Fibroblast of skin of right quadriceps (primary cell): Measurements from ENCODE around the gene CDKN1A.
"Not testable (repeated sequence)": the region's sequence is repeated elsewhere in the genome, so short reads cannot be mapped to it uniquely, and the experiment has no call there.

Source experiments
- DNase-seq: peaks from one replicate; pipeline ENCODE4 v3.0.0-alpha.2; 2013

Gene CDKN1A

DNA sequence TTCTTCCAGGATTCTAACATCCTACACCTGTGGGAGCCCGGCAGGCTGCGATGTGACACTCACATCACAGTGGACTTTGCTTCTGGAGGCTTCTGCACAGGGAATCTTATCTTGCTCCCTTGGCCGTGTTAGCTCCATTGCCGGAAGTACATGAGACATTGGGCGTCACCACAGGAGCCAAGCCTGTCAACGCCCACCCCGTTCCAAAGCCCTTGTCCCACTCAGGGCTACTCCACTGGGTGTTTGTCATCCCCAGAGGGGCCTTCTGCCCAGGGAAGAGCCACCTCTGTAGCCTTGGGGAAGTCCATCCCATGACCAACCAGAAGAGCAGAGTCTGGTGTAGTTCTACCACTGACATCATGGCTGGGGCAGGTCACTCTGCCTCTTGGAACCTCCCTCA, 20.8 kb downstream of the CDKN1A start:
- DNase-seq: no peak

DNA sequence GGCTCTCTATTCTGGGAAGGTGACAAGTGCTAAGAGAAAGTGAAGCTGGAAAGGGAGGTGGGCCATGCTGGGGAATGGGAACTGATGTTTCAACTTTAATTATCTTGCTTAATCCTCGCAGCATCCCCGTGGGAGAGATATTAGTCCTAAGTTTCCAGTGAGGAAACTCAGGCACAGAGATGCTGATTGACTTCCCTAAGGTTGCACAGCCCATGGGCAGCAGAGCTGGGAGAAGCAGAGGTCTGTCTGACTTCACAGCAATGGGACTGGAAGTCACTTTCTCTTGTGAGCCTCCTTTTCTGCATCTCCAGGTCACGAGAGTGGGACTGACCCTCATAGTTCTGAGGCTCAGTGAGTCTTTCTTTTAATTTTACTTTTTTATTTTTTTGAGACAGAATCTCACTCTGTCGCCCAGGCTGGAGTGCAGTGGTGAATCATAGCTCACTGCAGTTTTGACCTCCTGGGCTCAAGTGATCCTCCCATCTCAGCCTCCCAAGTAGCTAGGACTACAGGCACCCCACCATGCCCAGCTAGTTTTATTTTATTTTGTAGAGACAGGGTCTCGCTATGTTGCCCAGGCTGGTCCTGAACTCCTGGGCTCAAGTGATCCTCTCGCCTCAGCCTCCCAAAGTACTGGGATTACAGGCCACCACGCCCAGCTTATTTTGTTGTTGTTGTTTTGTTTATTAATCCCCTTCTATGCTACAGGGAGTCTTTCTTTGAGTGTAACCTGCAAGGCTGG, 21.7 kb downstream of the CDKN1A start:
- DNase-seq: no peak

DNA sequence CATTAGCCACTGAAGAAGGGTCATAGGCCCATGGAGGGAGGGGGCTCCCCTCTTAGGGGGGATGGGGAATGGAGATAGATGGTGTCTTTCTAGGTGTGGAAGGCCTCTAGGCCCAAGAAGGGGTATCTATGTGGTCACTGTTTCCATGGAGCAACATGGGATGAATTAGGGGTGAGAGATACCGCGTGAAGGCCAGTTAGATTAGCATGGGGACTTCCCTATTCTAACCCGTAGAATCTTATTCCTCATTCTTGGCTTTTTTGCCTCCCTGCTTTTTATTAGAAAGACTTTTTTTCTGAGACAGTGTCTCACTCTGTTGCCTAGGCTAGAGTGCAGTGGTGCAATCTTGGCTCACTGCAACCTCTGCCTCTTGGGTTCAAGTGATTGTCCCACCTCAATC, 22.3 kb downstream of the CDKN1A start:
- no peak for DNase-seq

DNA sequence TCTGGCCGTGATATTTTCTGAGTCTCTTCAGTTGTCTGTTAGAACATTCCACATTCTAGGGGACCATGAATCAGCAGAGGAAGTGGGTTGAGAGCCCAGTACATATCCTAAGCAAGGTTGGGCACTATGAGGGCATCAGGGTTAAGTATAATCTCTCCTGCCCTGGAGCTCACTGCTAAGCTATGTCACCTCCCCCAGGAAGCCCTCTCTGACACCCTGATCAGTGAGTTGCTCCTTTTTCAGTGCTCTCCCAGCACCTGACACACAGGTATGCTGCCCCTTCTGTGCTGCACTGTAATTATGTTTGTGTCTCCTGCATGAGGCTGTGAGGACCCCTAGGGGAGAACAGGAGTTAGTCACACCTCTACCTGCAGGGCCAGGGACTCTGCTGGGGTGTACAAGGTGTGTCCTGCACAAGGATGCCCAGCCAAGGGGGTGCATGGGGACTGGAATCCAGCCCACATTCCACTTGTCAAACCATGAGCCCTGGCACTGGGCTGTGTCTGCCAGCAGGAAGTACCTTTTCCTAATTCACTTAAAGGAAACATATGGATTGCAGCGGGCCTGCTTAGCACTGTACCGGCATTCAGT, 23.0 kb downstream of the CDKN1A start:
- DNase-seq: no peak

DNA sequence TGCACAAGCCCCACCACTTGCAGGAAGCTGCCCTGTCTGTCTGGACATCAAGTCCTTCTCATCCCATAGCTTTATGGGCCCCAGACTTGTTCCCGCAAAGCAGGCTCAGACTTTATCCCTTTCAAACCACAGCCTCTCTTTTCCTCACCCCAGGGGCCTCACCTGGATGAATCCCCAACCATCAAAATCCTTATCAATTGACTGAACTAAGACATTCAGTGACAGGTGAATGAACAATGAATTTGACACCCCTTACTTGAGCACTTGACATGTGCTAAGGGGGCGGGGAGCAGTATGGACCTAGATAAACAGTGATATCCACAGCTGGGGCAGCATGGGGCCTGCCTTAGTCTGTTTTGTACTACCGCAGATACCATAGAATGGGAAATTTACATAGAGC, 24.1 kb downstream of the CDKN1A start:
- no peak for DNase-seq

DNA sequence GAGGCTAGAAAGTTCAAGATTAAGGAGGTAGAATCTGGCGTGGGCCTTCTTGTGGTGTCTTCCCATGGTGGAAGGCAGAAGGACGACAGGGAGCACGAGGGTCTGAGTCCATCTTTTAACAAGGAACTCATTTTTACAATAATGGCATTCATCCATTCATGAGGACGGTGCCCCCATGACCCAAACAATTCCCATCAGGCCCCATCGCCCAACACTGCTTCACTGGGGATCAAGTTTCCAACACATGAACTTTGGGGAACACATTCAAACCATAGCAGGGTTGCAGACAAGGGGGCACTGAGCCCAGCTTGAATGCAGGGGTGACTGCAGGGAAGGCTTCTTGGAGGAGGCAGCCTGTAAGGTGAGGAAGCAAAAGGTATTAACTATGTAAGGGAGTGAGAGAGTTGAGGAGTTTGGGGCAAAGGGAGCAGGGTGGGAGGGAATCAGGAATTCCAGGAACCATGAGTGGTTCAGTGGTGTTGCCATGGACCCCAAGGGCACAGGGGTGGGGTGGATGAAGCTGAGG, 24.6 kb downstream of the CDKN1A start:
- no peak for DNase-seq

DNA sequence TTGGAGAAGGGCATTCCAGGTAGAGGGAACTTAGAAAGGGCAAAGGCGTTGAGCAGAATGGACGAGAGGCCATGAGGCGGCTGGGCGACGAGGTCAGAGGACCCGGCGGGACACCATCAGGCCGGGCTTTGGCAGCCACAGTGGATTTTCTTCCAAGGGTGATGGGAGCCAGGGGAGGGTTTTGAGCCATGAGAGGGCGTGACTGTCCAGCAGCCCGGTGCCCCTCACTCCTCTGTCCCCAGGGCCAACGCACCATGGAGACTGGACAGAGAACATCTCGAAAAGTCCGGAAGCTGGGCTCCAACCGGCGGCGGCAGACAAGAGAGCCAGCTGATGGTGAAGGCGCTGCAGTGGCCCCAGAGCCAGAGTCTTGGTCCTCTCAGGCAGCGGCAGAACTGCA, 25.5 kb downstream of the CDKN1A start:
- no peak for DNase-seq

DNA sequence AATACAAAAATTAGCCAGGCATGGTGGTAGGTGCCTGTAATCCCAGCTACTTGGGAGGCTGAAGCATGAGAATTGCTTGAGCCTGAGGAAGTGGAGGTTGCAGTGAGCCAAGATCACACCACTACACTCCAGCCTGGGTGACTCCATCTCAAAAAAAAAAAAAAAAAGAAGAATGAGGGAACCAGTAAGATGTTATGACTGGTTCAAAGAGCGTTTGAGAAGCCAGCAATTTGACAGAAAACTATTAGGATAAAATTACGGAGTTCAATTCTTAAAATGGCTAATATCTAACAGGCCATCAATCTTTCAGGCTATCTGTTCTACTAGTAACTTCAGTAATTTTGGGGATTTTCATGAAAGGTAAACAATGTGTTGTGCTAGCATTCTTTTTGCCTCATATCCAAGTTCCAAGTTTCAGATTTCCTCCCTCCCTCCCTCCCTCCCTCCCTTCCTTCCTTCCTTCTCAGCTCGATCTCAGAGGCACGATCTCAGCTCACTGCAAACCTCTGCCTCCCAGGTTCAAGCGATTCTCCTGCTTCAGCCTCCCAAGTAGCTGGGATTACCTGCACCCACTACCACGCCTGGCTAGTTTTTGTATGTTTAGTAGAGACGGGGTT, 26.6 kb downstream of the CDKN1A start:
- not testable (repeated sequence) for DNase-seq

DNA sequence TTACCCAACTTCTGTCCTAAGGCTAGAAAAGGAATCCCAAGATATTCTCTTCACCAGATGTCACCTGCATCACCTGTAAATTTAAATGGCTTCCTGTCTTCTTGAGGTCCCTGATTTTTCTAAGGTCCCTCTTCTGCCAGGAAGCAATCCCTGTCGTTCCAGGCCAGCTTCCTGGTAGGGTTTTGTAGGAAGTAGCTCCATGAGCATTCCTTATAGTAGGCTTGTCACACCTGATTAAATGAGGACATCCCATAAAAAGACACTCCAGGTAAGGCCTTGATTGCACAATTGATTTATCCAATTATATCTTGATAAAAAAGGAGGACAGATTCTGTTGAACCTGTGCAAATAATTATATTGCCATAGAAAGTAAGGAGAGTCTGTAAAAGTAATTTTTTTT, 27.8 kb downstream of the CDKN1A start:
- DNase-seq: no peak

DNA sequence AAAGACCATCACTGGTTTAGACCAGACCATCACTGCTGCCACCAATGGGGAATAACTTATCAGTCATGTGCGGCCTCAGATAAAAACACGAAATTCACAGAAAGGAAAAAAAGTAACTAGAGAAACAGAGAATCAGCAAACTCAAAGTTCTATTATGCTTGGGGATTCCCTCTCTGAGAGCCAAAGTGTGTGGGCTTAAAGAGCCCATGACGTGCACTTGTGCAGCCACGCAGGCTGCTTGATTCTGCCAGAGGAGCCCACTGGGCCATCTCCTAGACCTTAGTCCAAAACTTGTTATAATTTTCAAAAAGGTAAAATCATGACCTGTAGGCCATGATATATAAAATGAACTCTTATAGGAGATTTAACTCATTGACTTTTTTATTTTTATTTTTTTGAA, 34.3 kb downstream of the CDKN1A start:
- DNase-seq: no peak

DNA sequence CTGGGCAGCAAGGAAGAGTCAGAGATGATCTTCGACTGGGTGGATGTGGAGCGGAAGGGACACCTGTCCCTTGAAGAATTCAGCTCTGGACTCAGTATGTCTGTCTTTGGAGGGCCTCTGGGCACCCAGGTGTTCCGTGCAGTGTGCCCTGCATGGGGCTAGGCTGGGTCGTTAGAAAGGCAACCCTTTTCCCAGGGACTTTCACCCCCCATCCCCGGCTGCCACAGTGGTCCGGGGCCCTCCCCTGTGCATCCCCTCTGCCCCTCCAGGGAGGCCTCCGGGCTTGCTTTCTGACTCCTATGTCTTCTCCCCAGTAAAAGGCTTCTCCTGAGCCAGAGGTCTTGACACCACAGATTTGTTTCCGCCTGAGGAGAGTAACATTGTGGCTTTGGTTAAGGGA, 35.3 kb downstream of the CDKN1A start:
- DNase-seq: no peak

DNA sequence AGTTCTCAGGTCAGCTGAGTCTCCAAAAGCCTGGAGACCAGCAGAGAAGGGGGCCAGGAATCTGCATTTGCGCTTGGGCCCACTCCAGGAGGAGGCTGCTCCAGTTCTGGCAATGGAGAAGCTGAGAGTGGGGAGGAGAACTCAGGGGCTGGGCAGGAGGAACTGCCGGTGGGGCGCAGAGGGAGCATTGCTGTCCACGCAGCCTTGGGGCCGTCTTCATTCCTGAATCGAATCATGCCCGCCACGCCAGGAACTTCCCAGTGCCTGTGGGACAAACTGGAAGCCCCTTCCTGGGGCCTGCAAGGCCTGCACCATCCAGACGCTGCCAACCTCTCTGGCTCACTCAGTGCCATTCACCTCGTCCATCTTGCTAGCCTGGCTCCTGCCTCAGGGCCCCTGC, 36.0 kb downstream of the CDKN1A start:
- no peak for DNase-seq

DNA sequence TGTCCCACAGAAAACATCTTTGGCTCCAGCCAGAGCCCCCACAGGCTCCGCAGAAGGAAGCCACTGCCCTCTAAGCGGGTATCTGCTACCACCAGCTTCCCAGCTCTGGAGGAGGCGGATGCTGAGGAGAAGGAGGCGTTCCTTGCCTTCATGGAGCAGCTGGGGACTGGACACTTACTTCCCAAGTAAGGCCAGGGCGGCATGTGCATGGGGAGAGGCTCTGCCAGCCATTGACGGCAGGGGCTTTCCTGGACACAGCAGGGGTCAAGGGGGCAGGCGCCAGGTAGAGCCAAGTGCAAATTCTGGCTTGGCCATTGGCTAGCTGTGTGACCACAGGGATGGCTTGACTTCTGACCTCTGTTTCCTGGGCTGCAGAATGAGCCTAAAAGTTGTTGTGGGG, 37.0 kb downstream of the CDKN1A start:
- DNase-seq: no peak

DNA sequence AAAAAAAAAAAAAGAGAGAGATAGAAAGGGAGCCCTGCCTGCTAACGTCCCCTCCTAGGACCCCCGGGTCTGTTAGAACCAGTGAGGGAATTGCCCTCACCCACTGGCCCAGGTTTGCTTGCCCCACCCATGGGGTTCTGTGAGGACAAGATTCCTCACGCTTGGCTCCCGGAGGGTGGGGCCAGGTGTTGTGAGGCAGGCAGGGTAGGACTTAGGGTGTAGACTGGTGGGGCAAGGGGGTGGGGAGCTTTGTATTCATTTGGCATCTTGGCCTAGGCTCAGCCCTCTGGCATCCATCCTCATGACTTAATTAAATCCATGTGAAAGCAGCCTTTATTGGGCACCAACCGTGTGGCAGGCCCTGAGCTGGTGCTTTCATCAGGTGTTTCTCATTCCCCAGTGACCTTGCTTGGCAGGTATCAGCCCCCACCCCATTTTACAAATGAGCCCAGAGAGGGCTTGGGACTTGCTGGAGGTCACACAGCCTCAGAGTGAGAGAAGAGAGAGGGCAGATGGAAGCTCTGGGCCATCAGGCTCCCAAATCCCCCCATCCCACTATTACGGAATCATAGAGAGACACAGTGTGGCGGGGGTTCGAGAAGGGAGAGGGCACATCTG, 38.1 kb downstream of the CDKN1A start:
- no peak for DNase-seq

DNA sequence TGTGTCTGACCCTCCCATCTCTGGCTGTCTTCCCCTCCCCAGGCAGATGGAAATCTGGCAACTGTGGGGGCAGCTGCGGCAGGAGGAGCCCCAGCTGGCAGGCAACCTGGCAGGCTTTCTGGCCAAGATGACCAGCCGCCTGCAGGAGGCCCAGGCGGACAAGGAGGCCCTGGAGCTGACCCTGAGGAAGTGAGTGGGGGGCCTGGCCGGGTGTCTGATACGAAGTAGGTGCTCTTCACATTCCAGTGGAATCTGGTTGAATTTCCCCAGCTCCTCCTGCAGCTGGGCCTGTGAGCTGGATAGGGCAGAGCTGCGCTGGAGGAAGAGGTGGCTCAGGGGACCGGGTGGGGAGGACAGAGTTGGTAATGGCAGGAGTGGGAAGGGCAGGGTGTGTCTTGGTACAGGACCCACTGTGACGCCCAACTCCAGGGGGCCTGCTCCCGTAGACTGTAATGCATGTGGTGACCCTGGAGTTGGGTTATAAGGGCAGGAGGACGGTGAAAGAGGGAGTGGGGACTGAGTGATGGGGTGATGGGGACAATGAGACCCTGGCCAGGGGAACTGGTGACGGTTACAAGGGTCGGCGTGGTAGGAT, 38.8 kb downstream of the CDKN1A start:
- no peak for DNase-seq

DNA sequence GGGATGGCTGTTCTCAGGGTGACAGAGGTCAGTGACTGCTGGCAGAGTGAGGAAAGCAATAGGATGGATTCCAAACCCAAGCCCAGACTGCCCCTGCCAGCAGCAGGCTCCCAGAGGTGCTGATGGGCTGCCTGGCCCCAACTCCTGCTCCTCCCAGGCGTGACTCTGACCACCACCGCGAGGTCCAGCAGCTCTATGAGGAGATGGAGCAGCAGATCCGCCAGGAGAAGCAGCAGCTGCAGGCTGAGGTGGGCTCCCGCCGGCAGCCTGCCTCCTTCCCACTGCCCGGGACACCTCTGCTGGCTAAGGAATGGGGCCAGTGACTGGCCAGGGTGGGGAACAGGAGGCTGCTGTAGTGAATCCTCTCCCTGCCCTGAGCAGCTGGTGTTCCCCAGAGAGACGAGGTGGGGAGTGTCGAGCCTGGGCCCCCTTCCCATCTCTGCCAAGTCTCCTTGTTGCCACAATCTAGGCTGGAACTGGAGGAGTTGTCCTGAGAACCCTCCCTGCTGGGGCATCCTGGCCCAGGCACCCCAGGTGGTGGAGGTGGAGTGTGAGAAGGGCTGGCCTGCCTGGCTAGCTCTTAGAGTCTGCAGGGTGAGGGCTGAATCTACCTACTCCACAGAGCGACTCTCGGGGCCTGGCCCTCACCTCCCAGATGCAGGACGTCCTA, 39.5 kb downstream of the CDKN1A start:
- no peak for DNase-seq

DNA sequence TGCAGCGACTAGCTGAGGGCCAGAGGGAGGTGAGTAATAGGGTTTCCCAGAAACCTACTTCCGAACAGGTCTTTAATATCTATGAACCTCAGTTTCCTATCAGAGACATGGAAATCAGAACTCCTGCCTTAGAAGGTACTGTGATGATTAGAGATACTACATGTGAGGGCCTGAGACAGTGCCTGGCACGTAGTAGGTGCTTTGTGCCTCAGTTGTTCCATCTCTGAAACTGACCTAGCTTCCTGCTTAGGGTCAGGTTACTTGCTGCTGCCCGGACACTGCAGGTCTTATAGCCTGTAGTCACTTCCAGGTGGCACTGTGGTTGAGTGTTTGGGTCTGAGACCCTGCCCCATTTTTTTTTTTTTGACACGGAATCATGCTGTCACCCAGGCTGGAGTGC, 40.0 kb downstream of the CDKN1A start:
- no peak for DNase-seq

DNA sequence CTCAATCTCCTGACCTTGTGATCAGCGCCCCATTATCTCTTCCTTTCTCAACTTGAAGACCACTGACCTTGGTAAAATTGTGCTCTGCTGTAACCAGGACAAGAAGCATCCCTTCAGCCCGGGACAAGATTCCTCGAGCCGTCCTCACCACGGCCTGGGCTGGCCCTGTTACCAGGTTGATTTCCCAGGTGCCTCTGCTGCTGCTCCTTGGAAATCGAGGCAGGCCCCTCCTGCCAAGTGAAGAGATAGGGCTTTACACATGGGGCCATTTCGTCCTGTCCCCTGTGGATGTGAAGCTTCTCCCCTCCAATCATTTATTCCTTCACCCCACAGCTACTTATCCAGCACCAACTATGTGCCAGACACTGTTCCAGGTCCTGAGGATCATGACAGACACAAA, 40.6 kb downstream of the CDKN1A start:
- no peak for DNase-seq

DNA sequence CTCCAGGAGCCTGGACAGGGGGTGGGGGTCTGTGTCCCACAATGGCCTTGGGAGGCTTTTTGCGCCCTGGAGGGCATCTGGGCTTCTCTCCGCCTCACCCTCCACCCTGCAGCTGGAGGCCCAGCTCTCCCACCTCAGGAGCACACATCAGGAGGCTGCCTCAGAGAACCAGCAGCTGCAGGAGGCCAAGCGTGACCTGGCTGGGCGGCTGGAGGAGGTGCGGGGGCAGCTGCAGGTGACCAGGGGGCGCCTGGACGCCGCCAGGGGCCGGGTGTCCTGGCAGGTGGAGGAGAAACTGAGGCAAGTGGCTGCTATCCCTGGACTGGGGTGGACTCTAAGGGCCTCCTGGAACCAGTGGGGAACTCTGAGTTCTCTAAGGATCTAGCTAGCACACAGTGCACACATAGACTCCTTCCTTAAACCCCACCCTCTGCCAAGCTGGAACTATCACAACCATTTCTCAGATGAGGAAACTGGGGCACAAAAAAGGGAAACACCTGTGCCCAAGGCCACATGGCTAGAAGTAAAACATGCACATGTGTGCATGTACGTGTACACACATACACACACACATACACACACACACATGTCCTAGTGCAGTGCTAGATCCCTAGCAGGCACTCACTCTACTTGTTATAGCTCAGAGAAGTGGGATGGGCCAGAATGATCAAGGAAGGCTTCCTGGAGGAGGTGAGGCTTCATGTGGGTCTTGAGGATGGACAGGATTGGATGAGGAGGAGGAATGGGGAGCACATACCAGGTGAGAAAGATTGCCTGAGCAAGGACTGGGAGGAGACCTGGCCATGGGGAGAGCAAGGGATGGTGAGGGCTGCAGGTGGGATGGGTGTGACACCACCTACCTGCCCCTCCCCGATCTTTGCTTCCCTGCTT, 42.0 kb downstream of the CDKN1A start:
- DNase-seq: no peak

DNA sequence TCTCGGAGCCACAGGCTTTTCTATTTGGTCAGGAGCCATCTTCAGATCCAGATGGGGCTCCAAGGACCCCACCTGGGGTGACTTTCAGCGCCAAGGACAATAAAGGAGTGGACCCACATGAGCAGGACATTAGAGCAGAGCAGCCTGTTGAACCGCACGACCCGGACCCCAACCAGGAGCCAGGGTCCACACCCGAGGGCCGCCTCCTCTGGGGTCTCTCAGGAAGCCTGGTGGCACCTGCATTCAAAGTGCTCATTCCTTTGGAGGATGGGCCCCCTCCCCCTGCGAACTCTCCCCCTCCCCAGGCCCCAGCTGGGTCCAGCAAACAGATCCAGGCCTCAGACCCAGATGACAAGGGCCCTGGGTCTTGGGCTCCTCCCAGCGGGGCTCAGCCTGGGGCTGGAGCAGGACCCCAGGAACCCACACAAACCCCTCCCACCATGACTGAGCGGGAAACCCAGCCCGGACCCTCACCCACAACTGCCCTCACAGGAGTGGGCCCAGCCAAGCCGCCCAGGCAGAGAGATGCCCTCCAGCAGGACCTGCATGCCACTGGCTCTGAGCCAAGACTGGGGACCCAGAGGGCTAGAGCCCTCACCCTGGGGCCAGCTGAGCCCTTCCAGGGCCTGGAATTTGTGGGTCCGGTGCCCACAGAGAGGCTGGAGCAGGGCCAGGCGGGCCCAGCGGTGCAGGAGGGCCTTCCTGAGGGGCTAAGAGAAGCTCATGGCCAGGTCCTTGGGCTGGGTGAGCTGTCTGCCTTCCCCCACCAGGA, 43.0 kb downstream of the CDKN1A start:
- no peak for DNase-seq

DNA sequence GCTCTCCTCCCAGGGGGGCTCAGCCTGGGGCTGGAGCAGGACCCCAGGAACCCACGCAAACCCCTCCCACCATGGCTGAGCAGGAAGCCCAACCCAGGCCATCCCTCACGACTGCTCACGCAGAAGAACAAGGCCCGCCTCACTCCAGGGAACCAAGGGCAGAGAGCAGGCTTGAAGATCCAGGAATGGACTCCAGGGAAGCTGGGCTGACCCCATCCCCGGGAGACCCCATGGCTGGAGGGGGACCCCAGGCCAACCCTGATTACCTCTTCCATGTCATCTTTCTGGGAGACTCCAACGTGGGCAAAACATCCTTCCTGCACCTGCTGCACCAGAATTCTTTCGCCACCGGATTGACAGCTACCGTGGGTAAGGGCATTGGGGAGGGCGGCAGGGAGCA, 43.9 kb downstream of the CDKN1A start:
- no peak for DNase-seq
